ENCODE results near the gene ACOT7. TPM values are rescaled to one million over a fixed set of nuclear protein-coding genes. Genes with fewer than 3 reads are reported as not detected.

Gene ACOT7
- total RNA-seq, 2 experiments from 2014 or later = 5.3 to 5.4 TPM

DNA sequence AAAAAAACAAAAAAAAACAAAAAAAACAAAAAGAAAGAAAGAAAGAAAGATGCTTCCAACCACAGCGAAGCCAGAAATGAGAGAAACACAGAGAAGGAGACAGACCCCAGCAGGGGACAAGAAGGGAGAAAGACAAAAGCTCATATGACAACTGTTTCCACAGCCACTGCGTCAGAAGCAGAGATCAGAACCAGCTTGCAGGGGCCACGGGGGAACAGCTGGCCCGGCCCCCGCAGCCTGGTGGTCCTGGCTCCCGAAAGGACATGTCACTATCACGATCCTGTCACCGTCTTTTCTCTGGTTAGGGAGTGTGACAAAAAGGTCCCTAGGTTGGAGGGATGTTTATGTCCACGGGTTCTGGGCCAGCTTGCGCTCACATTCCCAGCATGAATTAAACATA, 60.7 kb downstream of the ACOT7 start:
- H3K27ac Mint-ChIP-seq = no peak overlapping the region
- no peak for DNase-seq
- TF ChIP-seq, protein P1, sequence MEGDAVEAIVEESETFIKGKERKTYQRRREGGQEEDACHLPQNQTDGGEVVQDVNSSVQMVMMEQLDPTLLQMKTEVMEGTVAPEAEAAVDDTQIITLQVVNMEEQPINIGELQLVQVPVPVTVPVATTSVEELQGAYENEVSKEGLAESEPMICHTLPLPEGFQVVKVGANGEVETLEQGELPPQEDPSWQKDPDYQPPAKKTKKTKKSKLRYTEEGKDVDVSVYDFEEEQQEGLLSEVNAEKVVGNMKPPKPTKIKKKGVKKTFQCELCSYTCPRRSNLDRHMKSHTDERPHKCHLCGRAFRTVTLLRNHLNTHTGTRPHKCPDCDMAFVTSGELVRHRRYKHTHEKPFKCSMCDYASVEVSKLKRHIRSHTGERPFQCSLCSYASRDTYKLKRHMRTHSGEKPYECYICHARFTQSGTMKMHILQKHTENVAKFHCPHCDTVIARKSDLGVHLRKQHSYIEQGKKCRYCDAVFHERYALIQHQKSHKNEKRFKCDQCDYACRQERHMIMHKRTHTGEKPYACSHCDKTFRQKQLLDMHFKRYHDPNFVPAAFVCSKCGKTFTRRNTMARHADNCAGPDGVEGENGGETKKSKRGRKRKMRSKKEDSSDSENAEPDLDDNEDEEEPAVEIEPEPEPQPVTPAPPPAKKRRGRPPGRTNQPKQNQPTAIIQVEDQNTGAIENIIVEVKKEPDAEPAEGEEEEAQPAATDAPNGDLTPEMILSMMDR (IDR thresholded peaks at IDR 0.05) = no peak
- ChIA-PET POLR2A (no interaction called here), CTCF (no interaction called here)
- no peaks in the 10 kb centered on the region for H3K27me3 Mint-ChIP-seq
- no peak overlapping the region for H3K4me3 ChIP-seq (ENCODE audit: low read length)
- intact Hi-C loops (cut with DNase I, micrococcal nuclease) = no loop called here
- H3K9me3 ChIP-seq (ENCODE audit: control insufficient read depth in 1 of 2, insufficient read depth in 1 of 2, low read length in 2 of 2) = no peaks in the 10 kb centered on the region
- no peaks in the 10 kb centered on the region for H3K4me1 ChIP-seq (ENCODE audit: insufficient read depth, low read length)
- H3K27ac ChIP-seq (ENCODE audit: low read depth in 1 of 2, low read length in 2 of 2) = no peak overlapping the region
- no peak for ATAC-seq (ENCODE audit: poor library complexity)
- H3K36me3 Mint-ChIP-seq (ENCODE audit: low read depth) = no peaks in the 10 kb centered on the region
- H3K9me3 Mint-ChIP-seq = no peaks in the 10 kb centered on the region
- H3K4me3 Mint-ChIP-seq = no peak overlapping the region
- H3K4me1 Mint-ChIP-seq (ENCODE audit: low read depth) = no peaks in the 10 kb centered on the region
- H3K27me3 ChIP-seq (ENCODE audit: control insufficient read depth in 1 of 2, insufficient read depth in 2 of 2, low read length in 2 of 2) = no peaks in the 10 kb centered on the region
- H3K36me3 ChIP-seq (ENCODE audit: insufficient read depth, low read length) = no peaks in the 10 kb centered on the region

DNA sequence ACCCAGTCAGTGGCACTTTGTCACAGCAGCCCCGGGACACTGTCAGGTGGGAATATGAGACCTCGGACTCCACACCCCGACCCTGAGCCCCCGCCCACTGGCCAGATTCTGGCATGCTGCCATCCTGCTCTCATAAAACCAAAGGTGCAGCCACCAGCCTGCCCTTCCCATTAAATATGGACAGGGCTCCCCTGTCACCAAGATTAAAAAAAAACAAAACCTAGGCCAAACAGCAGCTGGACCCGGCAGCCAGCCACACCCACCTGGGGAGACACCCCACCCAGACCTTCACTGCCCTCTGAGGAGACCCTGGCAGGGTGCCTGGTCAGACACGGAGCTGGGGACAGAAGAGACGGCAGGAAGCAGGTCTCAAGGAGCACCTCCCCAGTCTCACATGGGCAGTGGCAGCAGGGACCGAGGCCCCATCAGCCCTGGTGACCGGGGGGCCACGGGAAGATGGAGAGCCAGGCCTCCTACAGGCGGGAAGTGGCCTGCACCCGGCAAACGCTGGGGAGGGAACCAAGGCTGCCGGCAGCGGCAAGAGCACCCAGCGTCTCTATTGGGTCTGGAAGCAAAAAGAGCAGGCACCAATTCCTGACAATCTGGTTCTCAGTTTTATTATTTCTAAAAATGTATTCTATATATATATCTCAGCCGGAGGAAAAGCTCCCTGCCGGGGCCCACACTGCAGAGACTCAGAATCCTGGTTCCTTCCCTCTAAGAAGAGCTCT, 61.9 kb downstream of the ACOT7 start:
- Mint-ChIP-seq H3K27me3 (no peaks in the 10 kb centered on the region), H3K4me1 (ENCODE audit: low read depth) (no peaks in the 10 kb centered on the region), H3K9me3 (no peaks in the 10 kb centered on the region), H3K4me3 (no peak overlapping the region), H3K27ac (no peak overlapping the region), H3K36me3 (ENCODE audit: low read depth) (peaks cover 4% of the 10 kb centered on the region)
- H3K4me1 ChIP-seq (ENCODE audit: insufficient read depth, low read length) = no peaks in the 10 kb centered on the region
- DNase-seq (peak in 1 of 14 experiments; percentile 7), ATAC-seq (ENCODE audit: poor library complexity) (no peak)
- H3K4me3 ChIP-seq (ENCODE audit: low read length) = no peak overlapping the region
- no peaks in the 10 kb centered on the region for H3K9me3 ChIP-seq (ENCODE audit: control insufficient read depth in 1 of 2, insufficient read depth in 1 of 2, low read length in 2 of 2)
- intact Hi-C loops (cut with DNase I, micrococcal nuclease) = no loop called here
- CTCF ChIA-PET = no interaction called here
- no peaks in the 10 kb centered on the region for H3K27me3 ChIP-seq (ENCODE audit: control insufficient read depth in 1 of 2, insufficient read depth in 2 of 2, low read length in 2 of 2)
- H3K27ac ChIP-seq (ENCODE audit: low read depth in 1 of 2, low read length in 2 of 2) = no peak overlapping the region
- POLR2A ChIA-PET = no interaction called here
- H3K36me3 ChIP-seq (ENCODE audit: insufficient read depth, low read length) = no peaks in the 10 kb centered on the region
- TF ChIP-seq, protein P1 (IDR thresholded peaks at IDR 0.05) = no peak

DNA sequence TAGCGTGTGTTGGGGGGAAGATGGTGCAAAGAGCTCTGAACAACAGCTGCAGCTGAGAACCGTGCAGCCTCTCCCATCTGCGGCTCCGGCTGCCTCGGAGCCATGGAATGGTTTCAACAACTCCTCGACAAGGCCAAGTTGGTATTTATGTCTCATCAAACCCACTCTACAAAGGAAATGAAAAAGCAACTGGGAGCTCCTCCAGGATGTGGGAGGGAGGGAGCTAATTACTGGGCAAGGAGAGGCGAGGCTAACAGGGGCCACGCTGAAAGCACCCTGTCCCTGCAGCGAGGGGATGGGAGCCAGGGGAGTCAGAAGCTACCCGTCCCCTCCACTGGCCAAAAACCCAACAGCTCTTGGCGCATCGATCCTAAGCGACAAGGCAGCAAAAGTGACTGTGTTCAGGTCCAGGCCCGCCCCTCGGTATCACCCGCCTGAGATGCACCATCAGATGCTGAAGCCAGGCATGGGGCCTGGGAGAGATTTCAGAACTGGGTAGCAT, 63.1 kb downstream of the ACOT7 start:
- Histone ChIP-seq H3K4me1 (ENCODE audit: insufficient read depth, low read length) (no peaks in the 10 kb centered on the region), H3K4me3 (ENCODE audit: low read length) (no peak overlapping the region), H3K9me3 (ENCODE audit: control insufficient read depth in 1 of 2, insufficient read depth in 1 of 2, low read length in 2 of 2) (no peaks in the 10 kb centered on the region), H3K27me3 (ENCODE audit: control insufficient read depth in 1 of 2, insufficient read depth in 2 of 2, low read length in 2 of 2) (no peaks in the 10 kb centered on the region), H3K36me3 (ENCODE audit: insufficient read depth, low read length) (peaks cover 3% of the 10 kb centered on the region), H3K27ac (ENCODE audit: low read depth in 1 of 2, low read length in 2 of 2) (no peak overlapping the region)
- ChIA-PET CTCF (interaction anchor here (0.7 kb wide), 1 partner anchor 32 kb away, joined by 3 read pairs; no protein-coding TSS in a partner anchor), POLR2A (no interaction called here)
- H3K9me3 Mint-ChIP-seq = no peaks in the 10 kb centered on the region
- no peaks in the 10 kb centered on the region for H3K4me1 Mint-ChIP-seq (ENCODE audit: low read depth)
- DNase-seq = no peak
- no peak overlapping the region for H3K27ac Mint-ChIP-seq
- TF ChIP-seq, protein P1 (IDR thresholded peaks at IDR 0.05) = no peak
- no peaks in the 10 kb centered on the region for H3K27me3 Mint-ChIP-seq
- H3K36me3 Mint-ChIP-seq (ENCODE audit: low read depth) = peaks cover 4% of the 10 kb centered on the region
- no peak overlapping the region for H3K4me3 Mint-ChIP-seq
- ATAC-seq (ENCODE audit: poor library complexity) = no peak
- intact Hi-C loops (cut with DNase I, micrococcal nuclease) = no loop called here

Data from CD4-positive, alpha-beta T cell (primary cell).